ENCODE results near the gene CPZ. TPM values are rescaled to one million over a fixed set of nuclear protein-coding genes. Genes with fewer than 3 reads are reported as not detected.

The CPZ gene
- total RNA-seq, 1 donor from 2014 or later = 0.27 TPM

- Mint-ChIP-seq H3K27me3 (ENCODE audit: unreplicated experiment) (peaks cover 7% of the 10 kb centered on the region), H3K4me1 (ENCODE audit: low read depth, unreplicated experiment) (peaks cover 2% of the 10 kb centered on the region), H3K27ac (ENCODE audit: unreplicated experiment) (no peak overlapping the region), H3K4me3 (ENCODE audit: unreplicated experiment) (no peak overlapping the region), H3K9me3 (ENCODE audit: unreplicated experiment) (peaks cover 9% of the 10 kb centered on the region), H3K36me3 (ENCODE audit: unreplicated experiment) (no peaks in the 10 kb centered on the region)
- TF ChIP-seq CTCF (IDR thresholded peaks at IDR 0.05; ENCODE audit: partially characterized antibody, unreplicated experiment) = no peak
- no peak for DNase-seq
Observed at GRCh38 chr4:8577046-8577445, 15.5 kb upstream of the CPZ start.

GRCh38 chr4:8577972-8578371 is 14.6 kb upstream of the CPZ start:
- no peak overlapping the region for H3K27ac Mint-ChIP-seq (ENCODE audit: unreplicated experiment)
- no peak for TF ChIP-seq CTCF (IDR thresholded peaks at IDR 0.05; ENCODE audit: partially characterized antibody, unreplicated experiment)
- DNase-seq = no peak
- H3K4me1 Mint-ChIP-seq (ENCODE audit: low read depth, unreplicated experiment) = peaks cover 2% of the 10 kb centered on the region
- H3K4me3 Mint-ChIP-seq (ENCODE audit: unreplicated experiment) = no peak overlapping the region
- H3K36me3 Mint-ChIP-seq (ENCODE audit: unreplicated experiment) = no peaks in the 10 kb centered on the region
- H3K9me3 Mint-ChIP-seq (ENCODE audit: unreplicated experiment) = peaks cover 9% of the 10 kb centered on the region
- H3K27me3 Mint-ChIP-seq (ENCODE audit: unreplicated experiment) = peaks cover 7% of the 10 kb centered on the region

GRCh38 chr4:8578717-8579116 is 13.8 kb upstream of the CPZ start:
- Mint-ChIP-seq H3K4me3 (ENCODE audit: unreplicated experiment) (no peak overlapping the region), H3K4me1 (ENCODE audit: low read depth, unreplicated experiment) (peaks cover 2% of the 10 kb centered on the region), H3K27me3 (ENCODE audit: unreplicated experiment) (peaks cover 7% of the 10 kb centered on the region), H3K9me3 (ENCODE audit: unreplicated experiment) (peaks cover 9% of the 10 kb centered on the region), H3K27ac (ENCODE audit: unreplicated experiment) (no peak overlapping the region), H3K36me3 (ENCODE audit: unreplicated experiment) (no peaks in the 10 kb centered on the region)
- no peak for TF ChIP-seq CTCF (IDR thresholded peaks at IDR 0.05; ENCODE audit: partially characterized antibody, unreplicated experiment)
- DNase-seq = no peak

- Mint-ChIP-seq H3K27me3 (ENCODE audit: unreplicated experiment) (peaks cover 11% of the 10 kb centered on the region), H3K36me3 (ENCODE audit: unreplicated experiment) (no peaks in the 10 kb centered on the region), H3K4me1 (ENCODE audit: low read depth, unreplicated experiment) (peaks cover 3% of the 10 kb centered on the region), H3K27ac (ENCODE audit: unreplicated experiment) (no peak overlapping the region), H3K9me3 (ENCODE audit: unreplicated experiment) (peaks cover 9% of the 10 kb centered on the region), H3K4me3 (ENCODE audit: unreplicated experiment) (peak overlapping the region; percentile 87)
- no peak for DNase-seq
- no peak for TF ChIP-seq CTCF (IDR thresholded peaks at IDR 0.05; ENCODE audit: partially characterized antibody, unreplicated experiment)
Observed at GRCh38 chr4:8579526-8580320, 12.8 kb upstream of the CPZ start.

- Mint-ChIP-seq H3K4me1 (ENCODE audit: low read depth, unreplicated experiment) (peaks cover 9% of the 10 kb centered on the region), H3K36me3 (ENCODE audit: unreplicated experiment) (no peaks in the 10 kb centered on the region), H3K4me3 (ENCODE audit: unreplicated experiment) (peak within 1 kb of the TSS; percentile 87), H3K27me3 (ENCODE audit: unreplicated experiment) (peaks cover 13% of the 10 kb centered on the region), H3K27ac (ENCODE audit: unreplicated experiment) (no peak within 1 kb of the TSS), H3K9me3 (ENCODE audit: unreplicated experiment) (peaks cover 9% of the 10 kb centered on the region)
- peak; percentile 63 for DNase-seq
- TF ChIP-seq CTCF (IDR thresholded peaks at IDR 0.05; ENCODE audit: partially characterized antibody, unreplicated experiment) = no peak
Observed at GRCh38 chr4:8580321-8581093, 12.1 kb upstream of the CPZ start, which contains the start of gene GPR78. Gene GPR78, plus strand, starts transcription at chr4:8580392. Its CDS starts 591 bp downstream, at chr4:8580983.
